WERI-Rb-1 (cell line): ENCODE measurements around the gene WWC1.

Source experiments
- DNase-seq: peaks from one replicate; pipeline ENCODE4 v3.0.0-alpha.2; 2020
- H3K27ac ChIP-seq: fragments of 250-450 bp; sonication (Bioruptor Pico); 2 replicates; pipeline ENCODE4 v1.5.1; 2020; ENCODE audit warnings: mild to moderate bottlenecking, moderate library complexity
- H3K27me3 ChIP-seq: fragments of 250-450 bp; sonication (Bioruptor Pico); 2 replicates; pipeline ENCODE4 v1.5.1; 2021; ENCODE audit warnings: mild to moderate bottlenecking, low read depth, moderate library complexity; ENCODE audit not compliant: insufficient read depth, severe bottlenecking
- H3K36me3 ChIP-seq: fragments of 250-450 bp; sonication (Bioruptor Pico); 2 replicates; pipeline ENCODE4 v1.5.1; 2020; ENCODE audit warnings: mild to moderate bottlenecking, moderate library complexity
- H3K4me3 ChIP-seq: 2 replicates; pipeline ENCODE4 v1.5.1; 2011; ENCODE audit warnings: low read depth, mild to moderate bottlenecking, control low read depth, low read length
- H3K9me3 ChIP-seq: fragments of 250-450 bp; sonication (Bioruptor Pico); 2 replicates; pipeline ENCODE4 v1.5.1; 2021; ENCODE audit warnings: mild to moderate bottlenecking, moderate library complexity; ENCODE audit not compliant: severe bottlenecking
- CTCF ChIP-seq: IDR thresholded peaks from 2 replicates; pipeline ENCODE4 v1.5.1; 2011; ENCODE audit warnings: low read depth, mild to moderate bottlenecking, control low read depth, inconsistent platforms, low read length

The WWC1 gene

GRCh38 chr5:168327019-168327421 is 35.6 kb downstream of the WWC1 start:
- Histone ChIP-seq H3K36me3 (no peaks in the 10 kb centered on the region), H3K4me3 (no peak overlapping the region), H3K9me3 (no peaks in the 10 kb centered on the region), H3K27me3 (no peaks in the 10 kb centered on the region), H3K27ac (no peak overlapping the region)
- no peak for TF ChIP-seq CTCF
- DNase-seq = no peak

GRCh38 chr5:168327451-168327850 is 36.0 kb downstream of the WWC1 start:
- no peaks in the 10 kb centered on the region for H3K36me3 ChIP-seq
- H3K27ac ChIP-seq = no peak overlapping the region
- DNase-seq = no peak
- no peak for TF ChIP-seq CTCF
- H3K4me3 ChIP-seq = no peak overlapping the region
- no peaks in the 10 kb centered on the region for H3K9me3 ChIP-seq
- H3K27me3 ChIP-seq = no peaks in the 10 kb centered on the region

DNA sequence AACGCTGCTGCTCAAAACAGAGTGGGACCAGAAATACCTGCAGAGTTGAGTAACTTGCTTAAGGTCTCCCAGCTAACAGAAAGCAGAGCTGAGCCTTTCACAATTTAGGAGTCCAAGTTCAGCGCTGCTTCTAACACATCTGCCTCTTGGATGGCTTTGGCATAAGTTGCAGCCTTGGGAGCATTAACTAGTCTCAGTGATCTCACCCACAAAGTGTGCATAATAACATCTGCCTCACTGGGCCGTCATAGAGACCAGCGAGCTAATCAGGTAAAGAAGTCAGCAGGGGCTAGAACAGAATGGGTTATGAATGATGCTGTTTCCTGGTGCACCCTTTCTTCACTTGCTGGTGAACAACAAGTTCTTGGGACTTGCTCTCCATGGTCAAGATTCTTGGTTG is 36.5 kb downstream of the WWC1 start:
- H3K27me3 ChIP-seq = no peaks in the 10 kb centered on the region
- no peak overlapping the region for H3K27ac ChIP-seq
- H3K9me3 ChIP-seq = no peaks in the 10 kb centered on the region
- no peak overlapping the region for H3K4me3 ChIP-seq
- DNase-seq = no peak
- TF ChIP-seq CTCF = no peak
- H3K36me3 ChIP-seq = no peaks in the 10 kb centered on the region

GRCh38 chr5:168328814-168329213 is 37.4 kb downstream of the WWC1 start:
- Histone ChIP-seq H3K27ac (no peak overlapping the region), H3K27me3 (no peaks in the 10 kb centered on the region), H3K9me3 (no peaks in the 10 kb centered on the region), H3K36me3 (no peaks in the 10 kb centered on the region), H3K4me3 (no peak overlapping the region)
- no peak for DNase-seq
- no peak for TF ChIP-seq CTCF

DNA sequence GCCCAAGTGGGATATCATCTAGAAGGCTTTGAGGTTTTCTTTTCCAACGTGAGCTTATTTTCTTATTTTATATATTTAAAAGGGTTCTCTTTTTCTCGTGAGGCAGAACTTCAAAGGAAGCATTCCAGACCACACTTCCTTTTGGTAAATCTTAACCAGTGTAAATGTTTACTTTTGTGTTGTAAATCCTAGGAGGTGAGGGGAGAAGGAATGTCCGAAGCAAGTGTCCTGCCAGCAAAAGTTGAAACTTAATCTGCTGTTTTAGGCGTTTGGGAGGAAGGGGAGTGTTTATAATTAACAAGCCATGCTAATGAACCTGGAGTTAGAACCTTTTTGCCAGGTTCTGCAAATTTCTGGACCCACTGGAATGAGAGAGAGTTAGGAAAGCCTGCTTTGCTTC is 37.9 kb downstream of the WWC1 start:
- DNase-seq = no peak
- Histone ChIP-seq H3K27me3 (no peaks in the 10 kb centered on the region), H3K4me3 (no peak overlapping the region), H3K27ac (no peak overlapping the region), H3K36me3 (no peaks in the 10 kb centered on the region), H3K9me3 (no peaks in the 10 kb centered on the region)
- no peak for TF ChIP-seq CTCF

GRCh38 chr5:168332042-168332441 is 40.6 kb downstream of the WWC1 start:
- no peaks in the 10 kb centered on the region for H3K27me3 ChIP-seq
- DNase-seq = no peak
- no peaks in the 10 kb centered on the region for H3K36me3 ChIP-seq
- TF ChIP-seq CTCF = no peak
- no peaks in the 10 kb centered on the region for H3K9me3 ChIP-seq
- H3K27ac ChIP-seq = no peak overlapping the region
- H3K4me3 ChIP-seq = no peak overlapping the region
